Stimulated activated CD8-positive, alpha-beta memory T cell treated with anti-CD3 and anti-CD28 coated beads, Interleukin-7, amount 100 ng/mL, for 24 hours (primary cell): ENCODE results near the gene GABBR1.

Experiments
- DNase-seq: peaks from one replicate; pipeline ENCODE4 v3.0.0-alpha.2; 2020; ENCODE audit warnings: low read depth

GABBR1 gene

DNA sequence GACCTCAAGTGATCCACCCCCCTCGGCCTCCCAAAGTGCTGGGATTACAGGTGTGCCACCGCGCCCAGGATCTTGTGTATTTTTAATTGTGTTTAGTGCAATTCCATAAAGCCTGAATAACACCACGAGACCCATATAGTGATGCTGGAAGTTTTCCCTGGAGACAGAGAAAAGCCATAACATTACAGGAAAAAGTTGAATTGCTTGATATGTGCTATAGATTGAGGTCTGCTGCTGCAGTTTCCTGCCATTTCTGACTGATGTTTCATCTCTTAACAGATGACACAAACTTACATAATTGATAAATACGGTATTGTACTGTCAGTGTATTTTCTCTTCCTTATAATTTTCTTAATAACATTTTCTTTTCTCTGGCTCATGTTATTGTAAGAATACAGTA is 66.1 kb downstream of the GABBR1 start:
- no peak for DNase-seq

DNA sequence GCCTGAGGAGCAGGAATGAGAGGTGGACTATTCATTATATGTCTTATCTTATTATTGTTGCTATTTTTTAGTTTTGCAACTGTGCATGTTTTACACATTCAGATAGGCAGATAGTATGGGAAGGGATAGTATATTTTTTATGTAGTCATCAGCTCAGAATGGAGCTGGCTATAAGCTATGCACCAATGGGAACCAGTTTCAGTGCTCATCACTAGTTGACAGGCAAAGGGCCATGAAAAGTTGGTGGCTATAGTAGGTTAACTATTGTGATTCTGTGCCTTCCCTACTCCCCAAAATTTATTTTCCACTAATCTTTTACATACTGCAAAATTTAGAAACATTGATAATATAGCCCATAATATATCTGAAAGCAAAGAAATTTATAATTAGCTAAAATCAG is 68.1 kb downstream of the GABBR1 start:
- DNase-seq, result no peak

DNA sequence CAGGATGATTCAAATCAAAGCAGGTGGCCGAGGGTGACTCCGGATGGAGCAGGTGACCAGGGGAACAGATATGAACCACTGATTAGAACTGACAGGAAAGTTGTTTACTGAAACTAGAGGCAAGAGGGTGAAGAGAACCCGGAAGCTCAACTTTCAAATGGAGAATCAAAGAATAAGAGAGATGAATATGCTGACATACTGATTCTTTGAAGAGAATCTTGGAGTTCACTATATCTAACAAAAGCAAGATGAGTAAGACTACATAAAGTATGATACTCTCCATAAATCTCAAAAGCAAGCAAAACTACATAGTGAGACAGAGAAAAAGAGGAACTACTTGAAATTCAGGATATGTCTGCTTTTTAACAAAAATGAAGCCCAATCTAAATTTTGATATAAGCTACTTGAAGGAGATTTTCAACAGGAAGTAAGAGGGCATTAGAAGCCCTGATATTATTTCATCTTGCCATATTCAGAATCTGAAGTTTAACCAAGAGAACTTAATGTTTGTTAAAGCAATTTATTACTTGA is 69.5 kb downstream of the GABBR1 start:
- no peak for DNase-seq

DNA sequence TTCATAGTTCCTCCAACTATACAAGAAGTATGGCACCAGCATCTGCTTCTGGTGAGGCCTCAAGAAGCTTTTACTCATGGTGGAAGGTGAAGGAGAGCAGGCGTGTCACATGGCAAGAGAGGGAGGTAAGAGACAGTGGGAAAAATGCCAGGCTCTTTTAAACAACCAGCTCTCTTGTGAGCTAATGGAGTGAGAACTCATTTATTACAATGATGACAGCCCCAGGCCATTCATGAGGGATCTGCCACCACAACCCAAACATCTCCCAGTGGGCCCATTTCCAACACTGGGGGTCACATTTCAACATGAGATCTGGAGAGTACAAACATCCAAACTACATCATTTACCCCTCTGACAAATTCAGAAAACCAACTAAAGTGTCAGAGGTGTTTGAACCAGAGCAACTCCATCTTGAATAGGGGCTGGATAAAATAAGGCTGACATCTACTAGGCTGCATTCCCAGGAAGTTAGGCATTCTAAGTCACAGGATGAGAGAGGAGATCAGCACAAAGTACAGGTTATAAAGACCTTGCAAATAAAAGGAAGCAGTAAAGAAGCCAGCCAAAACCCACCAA is 71.3 kb downstream of the GABBR1 start:
- DNase-seq, result no peak

- no peak for DNase-seq
Measured at GRCh38 chr6:29561091-29561490, 71.9 kb downstream of the GABBR1 start.

- DNase-seq, result no peak
Measured at GRCh38 chr6:29559524-29560287, 73.3 kb downstream of the GABBR1 start, which contains the start of gene UBD. UBD (minus strand) TSS chr6:29559732; CDS start chr6:29559701, 31 bp downstream.

DNA sequence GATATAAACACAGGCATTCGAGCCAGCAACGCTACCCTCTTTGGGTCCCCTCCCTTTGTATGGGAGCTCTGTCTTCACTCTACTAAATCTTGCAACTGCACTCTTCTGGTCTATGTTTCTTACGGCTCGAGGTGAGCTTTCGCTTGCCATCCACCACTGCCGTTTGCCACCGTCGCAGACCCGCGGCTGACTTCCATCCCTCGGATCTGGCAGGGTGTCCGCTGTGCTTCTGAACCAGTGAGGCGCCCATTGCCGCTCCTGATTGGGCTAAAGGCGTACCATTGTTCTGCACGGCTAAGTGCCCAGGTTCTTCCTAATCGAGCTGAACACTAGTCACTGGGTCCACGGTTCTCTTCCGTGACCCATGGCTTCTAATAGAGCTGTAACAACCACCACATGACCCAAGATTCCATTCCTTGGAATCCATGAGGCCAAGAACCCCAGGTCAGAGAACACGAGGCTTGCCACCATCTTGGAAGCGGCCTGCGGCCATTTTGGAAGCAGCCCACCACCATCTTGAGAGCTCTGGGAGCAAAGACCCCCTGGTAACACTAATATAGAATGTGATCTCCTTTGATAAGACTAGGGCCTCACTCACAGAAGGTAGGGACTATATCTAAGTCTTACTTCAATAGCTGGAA is 74.4 kb downstream of the GABBR1 start:
- no peak for DNase-seq

- no peak for DNase-seq
Measured at GRCh38 chr6:29557320-29557719, 75.7 kb downstream of the GABBR1 start.

DNA sequence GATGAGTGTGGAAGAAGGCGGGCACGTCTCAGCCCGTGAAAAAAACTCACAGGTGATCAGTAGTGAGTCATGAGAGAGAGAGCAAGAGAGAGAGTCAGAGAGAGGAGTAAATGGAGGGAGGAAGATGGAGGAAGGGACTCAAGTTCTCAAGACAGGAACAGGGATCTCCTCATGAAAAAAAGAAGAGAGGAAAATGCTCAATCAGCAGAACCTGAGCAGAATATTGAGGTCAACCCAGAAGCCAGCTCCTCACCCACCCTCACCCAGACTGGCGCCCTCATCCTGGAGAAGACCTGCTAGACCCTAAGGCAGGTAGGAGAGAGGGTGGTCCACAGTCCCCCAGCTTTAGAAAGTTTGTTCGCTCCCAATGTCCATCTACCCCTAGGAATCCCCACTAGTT is 78.2 kb downstream of the GABBR1 start:
- no peak for DNase-seq

DNA sequence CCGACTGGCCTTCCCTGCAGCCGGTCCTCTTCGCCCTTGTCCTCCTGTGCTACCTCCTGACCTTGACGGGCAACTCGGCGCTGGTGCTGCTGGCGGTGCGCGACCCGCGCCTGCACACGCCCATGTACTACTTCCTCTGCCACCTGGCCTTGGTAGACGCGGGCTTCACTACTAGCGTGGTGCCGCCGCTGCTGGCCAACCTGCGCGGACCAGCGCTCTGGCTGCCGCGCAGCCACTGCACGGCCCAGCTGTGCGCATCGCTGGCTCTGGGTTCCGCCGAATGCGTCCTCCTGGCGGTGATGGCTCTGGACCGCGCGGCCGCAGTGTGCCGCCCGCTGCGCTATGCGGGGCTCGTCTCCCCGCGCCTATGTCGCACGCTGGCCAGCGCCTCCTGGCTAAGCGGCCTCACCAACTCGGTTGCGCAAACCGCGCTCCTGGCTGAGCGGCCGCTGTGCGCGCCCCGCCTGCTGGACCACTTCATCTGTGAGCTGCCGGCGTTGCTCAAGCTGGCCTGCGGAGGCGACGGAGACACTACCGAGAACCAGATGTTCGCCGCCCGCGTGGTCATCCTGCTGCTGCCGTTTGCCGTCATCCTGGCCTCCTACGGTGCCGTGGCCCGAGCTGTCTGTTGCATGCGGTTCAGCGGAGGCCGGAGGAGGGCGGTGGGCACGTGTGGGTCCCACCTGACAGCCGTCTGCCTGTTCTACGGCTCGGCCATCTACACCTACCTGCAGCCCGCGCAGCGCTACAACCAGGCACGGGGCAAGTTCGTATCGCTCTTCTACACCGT is 79.5 kb downstream of the GABBR1 start:
- no peak for DNase-seq

DNA sequence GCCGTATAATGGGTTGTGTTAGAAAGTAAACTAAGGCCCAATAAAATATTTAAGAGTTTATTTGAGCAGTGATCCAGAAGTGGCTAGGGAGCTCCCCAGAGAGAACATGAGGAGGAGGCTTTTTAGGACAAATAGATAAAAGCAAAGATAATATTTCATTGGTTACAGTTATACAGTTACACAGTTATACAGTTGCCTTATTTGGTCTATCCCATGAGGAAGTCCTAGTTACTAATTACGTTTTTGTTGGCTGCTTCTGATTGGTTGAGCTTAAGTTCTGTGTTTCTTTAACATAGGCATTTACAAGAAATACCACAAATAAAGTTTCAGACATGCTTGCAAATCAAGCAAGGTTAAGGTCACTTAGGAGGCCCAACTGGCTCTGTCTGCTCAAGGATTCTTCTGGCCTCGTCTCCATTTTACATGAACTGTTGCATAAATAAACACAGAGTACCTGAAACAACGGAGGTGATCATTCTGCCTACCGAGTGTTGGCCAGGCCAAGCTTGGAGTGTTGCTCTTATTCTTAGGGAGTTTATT is 80.4 kb downstream of the GABBR1 start:
- no peak for DNase-seq

DNA sequence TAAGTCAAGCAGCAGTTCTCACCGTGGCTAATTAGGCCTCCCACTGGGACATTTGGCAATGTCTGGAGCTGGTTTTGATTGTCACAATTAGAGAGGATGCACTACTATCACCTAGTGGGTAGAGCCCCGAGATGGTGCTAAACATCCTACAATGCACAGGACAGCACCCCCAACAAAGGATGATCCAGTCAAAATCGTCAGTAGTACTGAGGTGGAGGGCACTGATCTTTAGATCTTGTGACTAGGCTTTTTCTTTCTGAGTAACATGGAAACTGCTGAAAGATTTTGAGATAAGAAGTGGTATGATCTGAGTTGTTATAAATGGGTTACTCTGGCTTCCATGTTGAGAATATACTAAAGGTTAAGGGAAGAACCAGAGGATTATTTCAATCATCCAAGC is 85.4 kb downstream of the GABBR1 start:
- DNase-seq, result no peak

DNA sequence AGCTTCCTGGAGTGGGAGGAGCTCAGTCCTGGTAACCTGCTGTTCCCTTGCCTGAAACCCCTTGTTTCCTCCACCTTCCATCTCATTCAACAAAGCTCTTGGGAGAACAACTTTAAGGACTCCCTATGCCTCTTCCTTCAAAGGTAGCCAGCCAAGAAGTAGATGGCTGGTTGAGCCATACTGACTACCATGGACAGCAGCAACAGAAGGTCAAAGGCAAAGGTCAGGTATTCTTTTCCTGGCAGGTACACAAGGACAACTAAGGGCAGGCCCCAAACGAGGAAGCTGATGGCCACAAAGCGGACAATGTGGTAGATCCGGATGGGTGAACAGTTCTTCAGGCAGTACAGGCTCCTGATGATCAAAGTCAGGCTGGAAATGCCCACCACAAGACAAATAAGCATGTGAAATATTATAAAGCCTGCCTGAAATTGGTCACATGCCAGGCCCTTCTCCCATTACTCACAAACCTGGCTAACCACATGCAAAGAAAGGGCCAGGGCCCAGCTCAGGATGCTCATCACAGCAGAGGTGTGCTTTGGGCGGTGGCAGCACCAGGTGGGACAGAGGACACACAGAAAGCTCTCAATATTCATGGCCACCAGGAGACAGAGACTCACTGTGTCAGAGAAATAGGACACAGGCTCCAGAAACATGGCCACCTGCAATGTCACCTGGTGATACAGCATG is 95.1 kb downstream of the GABBR1 start:
- DNase-seq, result no peak

- DNase-seq, result no peak
Measured at GRCh38 chr6:29532320-29532951, 100.5 kb downstream of the GABBR1 start.

DNA sequence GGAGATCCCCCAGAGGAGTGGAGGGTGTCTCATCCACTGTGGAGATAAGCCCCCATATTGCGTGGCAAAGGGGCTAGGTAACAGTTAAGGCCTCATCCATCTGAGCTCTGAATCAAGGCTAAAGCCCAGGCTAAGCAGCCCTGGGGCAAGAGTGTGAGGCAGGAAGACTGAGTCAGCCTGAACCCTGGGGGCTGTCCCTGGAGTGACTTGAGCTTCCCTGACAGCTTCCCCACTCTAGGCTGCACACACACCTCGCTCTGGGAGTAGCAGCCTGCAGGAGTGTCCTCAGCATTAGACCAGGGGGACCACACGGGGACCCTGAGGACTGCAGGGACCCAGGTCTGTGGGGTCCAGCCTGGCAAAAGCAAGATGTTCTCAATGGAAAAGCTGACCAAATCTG is 101.3 kb downstream of the GABBR1 start:
- DNase-seq, result no peak

DNA sequence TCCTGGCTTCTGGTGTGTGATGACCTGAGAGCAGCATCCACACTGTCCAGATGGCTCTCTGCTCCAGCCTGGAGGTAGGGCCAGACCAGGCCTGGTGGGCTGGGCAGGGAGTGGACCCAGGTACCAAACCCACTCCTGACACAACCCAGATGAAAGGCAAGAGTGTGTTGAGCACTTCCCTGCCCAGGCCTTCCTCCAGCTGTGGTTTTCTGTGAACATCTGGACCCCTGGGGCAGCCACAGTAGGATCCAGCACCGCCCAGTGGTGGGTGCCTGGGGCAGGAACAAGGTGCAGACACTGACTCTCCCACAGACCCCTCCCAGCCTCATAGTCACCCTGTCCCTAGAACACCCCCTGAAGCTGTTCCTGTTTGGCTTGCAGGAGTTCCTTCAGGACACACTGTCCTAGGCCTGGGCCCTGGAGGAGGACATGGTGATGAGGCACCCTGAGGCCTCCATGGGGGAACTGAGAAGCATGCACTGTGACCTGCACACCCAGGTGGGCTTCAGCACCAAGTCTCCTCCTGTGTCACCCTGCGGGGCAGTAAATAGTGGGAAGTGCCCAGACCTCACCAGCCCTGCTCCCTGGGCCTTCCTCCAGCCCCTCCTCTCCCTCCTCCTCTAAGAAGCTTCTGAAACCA is 102.2 kb downstream of the GABBR1 start:
- DNase-seq, result no peak

GRCh38 chr6:29529956-29530355 is 103.0 kb downstream of the GABBR1 start:
- DNase-seq, result no peak

DNA sequence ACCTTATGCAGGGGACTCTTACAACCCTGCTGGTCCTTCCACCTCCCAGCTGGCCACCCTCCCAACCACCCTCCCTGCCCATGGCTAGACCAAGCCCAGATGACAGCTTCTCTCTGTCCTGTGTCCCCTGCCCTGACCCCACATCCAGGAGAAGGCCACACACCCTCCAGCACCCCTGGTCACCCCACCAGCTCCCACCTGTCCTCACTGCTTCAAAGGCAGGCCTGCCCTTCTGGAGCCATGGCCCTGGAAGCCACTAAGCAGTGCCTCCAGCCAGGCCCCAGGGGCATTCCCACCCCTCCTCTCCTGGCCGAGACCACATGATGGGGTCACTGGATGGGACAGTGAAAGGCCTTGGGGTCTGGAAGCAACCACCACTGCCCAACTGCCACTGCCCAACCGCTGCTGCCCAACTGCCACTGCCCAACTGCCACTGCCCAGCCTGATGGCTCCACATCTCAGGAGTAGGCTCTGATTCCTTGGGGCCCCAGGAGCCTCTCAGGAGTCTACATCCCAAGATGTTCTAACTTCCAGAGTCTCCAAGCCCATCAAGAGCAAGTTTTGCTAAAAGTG is 103.9 kb downstream of the GABBR1 start:
- DNase-seq, result no peak

- no peak for DNase-seq
Measured at GRCh38 chr6:29528300-29528931, 104.6 kb downstream of the GABBR1 start.

DNA sequence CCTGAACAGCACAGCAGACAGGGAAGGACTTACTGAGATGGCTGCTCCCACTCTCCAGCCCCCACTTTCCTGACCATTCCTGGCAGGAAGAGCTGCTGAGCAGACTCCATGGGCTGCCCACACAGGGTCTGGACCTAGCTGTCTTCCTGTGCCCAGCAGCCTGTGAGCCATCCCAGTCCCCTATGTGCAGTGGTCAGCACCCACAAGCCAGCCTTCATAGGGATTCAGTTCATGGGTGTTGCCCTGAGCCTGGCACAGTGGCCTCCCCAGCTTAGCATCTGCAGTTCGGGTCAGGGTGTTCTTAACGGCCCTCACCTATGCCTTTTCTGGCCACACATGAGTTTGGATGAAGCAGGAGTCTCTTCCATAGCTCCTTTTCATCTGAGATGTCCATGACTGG is 105.4 kb downstream of the GABBR1 start:
- no peak for DNase-seq
